Duodenal mucosa (tissue), 2 donors: Measurements from ENCODE around the gene CUX1.

Experiments used
- H3K27ac ChIP-seq: one replicate; pipeline ENCODE4 v1.7.0; 2013; ENCODE audit warnings: low read depth, low read length
- H3K27me3 ChIP-seq, 2 donors: one replicate each; pipeline ENCODE4 v1.7.0; 2013; ENCODE audit warnings: low read length in 2 of 2, control low read depth in 1 of 2; ENCODE audit not compliant: insufficient read depth in 2 of 2, control insufficient read depth in 1 of 2
- H3K36me3 ChIP-seq, 2 donors: one replicate each; pipeline ENCODE4 v1.7.0; 2013; ENCODE audit warnings: low read length in 2 of 2, control low read depth in 1 of 2; ENCODE audit not compliant: insufficient read depth in 2 of 2, control insufficient read depth in 1 of 2
- H3K4me1 ChIP-seq, 2 donors: one replicate each; pipeline ENCODE4 v1.7.0; 2013; ENCODE audit warnings: low read length in 2 of 2, control low read depth in 1 of 2; ENCODE audit not compliant: insufficient read depth in 2 of 2, control insufficient read depth in 1 of 2
- H3K4me3 ChIP-seq, 2 donors: one replicate each; pipeline ENCODE4 v1.7.0; 2013; ENCODE audit warnings: low read length in 2 of 2, low read depth in 1 of 2
- H3K9ac ChIP-seq, 2 donors: one replicate each; pipeline ENCODE4 v1.7.0; 2013; ENCODE audit warnings: low read length in 2 of 2, low read depth in 1 of 2
- H3K9me3 ChIP-seq, 2 donors: one replicate each; pipeline ENCODE4 v1.7.0; 2013; ENCODE audit warnings: low read length in 2 of 2, control low read depth in 1 of 2; ENCODE audit not compliant: control insufficient read depth in 1 of 2

CUX1 gene

GRCh38 chr7:102201576-102201975 is 384.1 kb downstream of the CUX1 start:
- H3K36me3 ChIP-seq: peaks cover 40 to 85% of the 10 kb centered on the region in 2 donors
- H3K27ac ChIP-seq: no peak overlapping the region
- H3K4me3 ChIP-seq: no peak overlapping the region
- no peaks in the 10 kb centered on the region for H3K9me3 ChIP-seq
- no peaks in the 10 kb centered on the region for H3K4me1 ChIP-seq
- no peak overlapping the region for H3K9ac ChIP-seq
- H3K27me3 ChIP-seq: no peaks in the 10 kb centered on the region

- peaks cover 32 to 83% of the 10 kb centered on the region in 2 donors for H3K36me3 ChIP-seq
- no peaks in the 10 kb centered on the region for H3K9me3 ChIP-seq
- H3K9ac ChIP-seq: no peak overlapping the region
- no peaks in the 10 kb centered on the region for H3K4me1 ChIP-seq
- no peak overlapping the region for H3K27ac ChIP-seq
- H3K4me3 ChIP-seq: no peak overlapping the region
- no peaks in the 10 kb centered on the region for H3K27me3 ChIP-seq
These were observed 385.1 kb downstream of the CUX1 start for GRCh38 chr7:102202556-102202955.

GRCh38 chr7:102203218-102203617 is 385.8 kb downstream of the CUX1 start:
- no peak overlapping the region for H3K27ac ChIP-seq
- H3K27me3 ChIP-seq: no peaks in the 10 kb centered on the region
- peaks cover 30 to 80% of the 10 kb centered on the region in 2 donors for H3K36me3 ChIP-seq

GRCh38 chr7:102204212-102204611 is 386.8 kb downstream of the CUX1 start:
- Histone ChIP-seq H3K27me3 (no peaks in the 10 kb centered on the region), H3K27ac (no peak overlapping the region), H3K4me3 (no peak overlapping the region), H3K4me1 (no peaks in the 10 kb centered on the region), H3K9ac (no peak overlapping the region), H3K9me3 (no peaks in the 10 kb centered on the region), H3K36me3 (peaks cover 24 to 82% of the 10 kb centered on the region in 2 donors)

More at GRCh38 chr7:102203218-102203617, 385.8 kb downstream of the CUX1 start:
- Histone ChIP-seq H3K9ac (no peak overlapping the region), H3K4me1 (no peaks in the 10 kb centered on the region), H3K4me3 (no peak overlapping the region), H3K9me3 (no peaks in the 10 kb centered on the region)

GRCh38 chr7:102205915-102206314 is 388.5 kb downstream of the CUX1 start:
- Histone ChIP-seq H3K9ac (no peak overlapping the region), H3K4me3 (no peak overlapping the region), H3K36me3 (peaks cover 24 to 79% of the 10 kb centered on the region in 2 donors), H3K27me3 (no peaks in the 10 kb centered on the region), H3K4me1 (no peaks in the 10 kb centered on the region), H3K27ac (no peak overlapping the region), H3K9me3 (no peaks in the 10 kb centered on the region)

GRCh38 chr7:102208826-102209225 is 391.4 kb downstream of the CUX1 start:
- peaks cover 19 to 65% of the 10 kb centered on the region in 2 donors for H3K36me3 ChIP-seq
- no peaks in the 10 kb centered on the region for H3K9me3 ChIP-seq
- H3K27ac ChIP-seq: no peak overlapping the region
- H3K9ac ChIP-seq: no peak overlapping the region
- H3K4me3 ChIP-seq: no peak overlapping the region
- no peaks in the 10 kb centered on the region for H3K27me3 ChIP-seq
- H3K4me1 ChIP-seq: no peaks in the 10 kb centered on the region

GRCh38 chr7:102210787-102211186 is 393.4 kb downstream of the CUX1 start:
- no peaks in the 10 kb centered on the region for H3K4me1 ChIP-seq
- no peaks in the 10 kb centered on the region for H3K9me3 ChIP-seq
- H3K27ac ChIP-seq: no peak overlapping the region
- H3K27me3 ChIP-seq: no peaks in the 10 kb centered on the region
- no peak overlapping the region for H3K9ac ChIP-seq
- no peak overlapping the region for H3K4me3 ChIP-seq
- peaks cover 10 to 51% of the 10 kb centered on the region in 2 donors for H3K36me3 ChIP-seq

GRCh38 chr7:102211590-102212550 is 394.4 kb downstream of the CUX1 start:
- no peak overlapping the region for H3K27ac ChIP-seq
- no peaks in the 10 kb centered on the region for H3K4me1 ChIP-seq
- no peaks in the 10 kb centered on the region for H3K27me3 ChIP-seq
- no peaks in the 10 kb centered on the region for H3K9me3 ChIP-seq
- H3K4me3 ChIP-seq: no peak overlapping the region
- H3K36me3 ChIP-seq: peaks cover 4 to 48% of the 10 kb centered on the region in 2 donors
- H3K9ac ChIP-seq: no peak overlapping the region

- no peaks in the 10 kb centered on the region for H3K9me3 ChIP-seq
- H3K4me3 ChIP-seq: no peak overlapping the region
- H3K9ac ChIP-seq: no peak overlapping the region
- H3K36me3 ChIP-seq: peaks cover 4 to 31% of the 10 kb centered on the region in 2 donors
- H3K4me1 ChIP-seq: no peaks in the 10 kb centered on the region
- H3K27ac ChIP-seq: no peak overlapping the region
- H3K27me3 ChIP-seq: no peaks in the 10 kb centered on the region
These were observed 397.1 kb downstream of the CUX1 start for GRCh38 chr7:102214477-102215072.

GRCh38 chr7:102215256-102215655 is 397.8 kb downstream of the CUX1 start:
- peaks cover 4 to 30% of the 10 kb centered on the region in 2 donors for H3K36me3 ChIP-seq
- H3K9me3 ChIP-seq: no peaks in the 10 kb centered on the region
- H3K4me3 ChIP-seq: no peak overlapping the region
- no peak overlapping the region for H3K9ac ChIP-seq
- no peaks in the 10 kb centered on the region for H3K27me3 ChIP-seq
- H3K4me1 ChIP-seq: no peaks in the 10 kb centered on the region
- H3K27ac ChIP-seq: no peak overlapping the region
